ENCODE data around the gene SYTL4. TPM values are rescaled to one million over a fixed set of nuclear protein-coding genes. Genes with fewer than 3 reads are reported as not detected.

SYTL4 gene
- total RNA-seq, 1 donor from 2014 or later = 5.9 TPM

DNA sequence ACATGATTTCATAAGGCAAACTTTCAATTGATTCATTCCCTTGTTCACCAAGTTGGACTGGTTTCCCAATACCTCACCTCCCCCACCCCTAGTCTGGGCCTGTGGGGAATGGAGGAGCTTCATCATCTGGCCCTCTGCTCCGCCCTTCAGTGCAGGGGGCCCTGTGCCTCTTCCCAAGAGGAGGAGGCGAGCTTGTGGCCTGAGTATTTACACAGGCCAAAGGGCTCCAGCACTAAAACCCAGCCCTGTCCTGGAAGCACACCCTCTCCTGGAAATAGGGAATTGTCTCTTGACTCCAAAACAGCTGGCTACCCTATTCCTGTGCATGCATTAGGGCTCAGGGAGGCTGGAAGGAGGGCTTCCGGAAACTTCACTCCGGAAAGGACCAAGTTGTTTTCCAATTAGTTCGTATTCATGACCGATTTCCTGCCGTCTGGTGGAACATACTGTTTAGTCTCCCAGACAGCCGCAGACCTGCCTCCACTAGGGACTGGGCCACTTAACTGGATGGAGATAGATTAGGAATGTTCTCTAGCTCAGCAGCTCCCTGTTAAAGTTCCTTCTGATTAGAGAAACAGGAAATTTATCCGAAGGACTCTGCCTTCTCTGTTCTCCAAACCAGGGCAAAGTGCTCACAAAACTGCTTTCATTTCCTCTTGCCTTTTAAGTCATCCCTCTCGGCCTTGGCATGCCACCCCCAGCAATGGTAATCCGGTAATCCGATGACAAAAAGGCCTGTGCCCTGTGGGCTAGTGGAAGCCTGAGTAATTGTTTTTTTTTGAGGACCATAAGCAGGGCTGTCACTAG, 82.2 kb downstream of the SYTL4 start:
- no peaks in the 10 kb centered on the region for H3K9me3 Mint-ChIP-seq (ENCODE audit: low read depth)
- H3K36me3 Mint-ChIP-seq (ENCODE audit: low read depth) = no peaks in the 10 kb centered on the region
- TF ChIP-seq CTCF (IDR thresholded peaks at IDR 0.05) = peak; percentile 31
- no peak overlapping the region for H3K4me3 Mint-ChIP-seq (ENCODE audit: unreplicated experiment)
- DNase-seq (ENCODE audit: low spot score) = no peak
- peaks cover 51% of the 10 kb centered on the region for H3K4me1 Mint-ChIP-seq (ENCODE audit: low read depth)
- peak overlapping the region; percentile 97 for H3K27ac Mint-ChIP-seq (ENCODE audit: unreplicated experiment)
- no peaks in the 10 kb centered on the region for H3K27me3 Mint-ChIP-seq (ENCODE audit: low read depth)

GRCh38 chrX:100648458-100649417, 83.2 kb downstream of the SYTL4 start:
- H3K4me1 Mint-ChIP-seq (ENCODE audit: low read depth) = peaks cover 61% of the 10 kb centered on the region
- H3K36me3 Mint-ChIP-seq (ENCODE audit: low read depth) = no peaks in the 10 kb centered on the region
- DNase-seq (ENCODE audit: low spot score) = no peak
- TF ChIP-seq CTCF (IDR thresholded peaks at IDR 0.05) = no peak
- no peaks in the 10 kb centered on the region for H3K27me3 Mint-ChIP-seq (ENCODE audit: low read depth)
- H3K27ac Mint-ChIP-seq (ENCODE audit: unreplicated experiment) = peak overlapping the region; percentile 97
- H3K9me3 Mint-ChIP-seq (ENCODE audit: low read depth) = no peaks in the 10 kb centered on the region
- peak overlapping the region; percentile 24 for H3K4me3 Mint-ChIP-seq (ENCODE audit: unreplicated experiment)

DNA sequence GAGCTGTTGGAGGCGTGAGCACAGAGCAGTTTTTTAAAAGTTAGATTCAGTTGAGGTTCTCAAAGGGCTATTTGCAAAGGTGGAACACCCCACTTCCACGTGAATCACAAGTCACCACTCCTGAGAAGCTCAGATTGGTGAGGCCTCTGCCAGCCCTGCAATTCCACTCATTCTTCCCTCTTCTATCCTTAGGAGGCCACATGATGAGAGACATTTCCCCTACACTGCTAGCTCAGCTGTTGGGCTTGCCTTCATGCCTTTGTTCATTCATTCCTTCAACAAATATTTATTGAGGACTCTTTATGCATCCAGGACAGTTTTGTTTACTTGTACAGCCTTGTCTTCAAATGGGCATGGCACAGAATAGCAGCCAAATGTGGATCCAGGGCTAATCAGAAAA, 84.2 kb downstream of the SYTL4 start:
- Mint-ChIP-seq H3K4me3 (ENCODE audit: unreplicated experiment) (no peak overlapping the region), H3K27ac (ENCODE audit: unreplicated experiment) (peak overlapping the region; percentile 97), H3K4me1 (ENCODE audit: low read depth) (peaks cover 67% of the 10 kb centered on the region), H3K27me3 (ENCODE audit: low read depth) (no peaks in the 10 kb centered on the region), H3K36me3 (ENCODE audit: low read depth) (no peaks in the 10 kb centered on the region), H3K9me3 (ENCODE audit: low read depth) (no peaks in the 10 kb centered on the region)
- TF ChIP-seq CTCF (IDR thresholded peaks at IDR 0.05) = no peak
- no peak for DNase-seq (ENCODE audit: low spot score)

GRCh38 chrX:100647095-100647494, 84.8 kb downstream of the SYTL4 start:
- Mint-ChIP-seq H3K4me1 (ENCODE audit: low read depth) (peaks cover 69% of the 10 kb centered on the region), H3K9me3 (ENCODE audit: low read depth) (no peaks in the 10 kb centered on the region)
- DNase-seq (ENCODE audit: low spot score) = no peak

More at GRCh38 chrX:100647095-100647494, 84.8 kb downstream of the SYTL4 start:
- peak overlapping the region; percentile 97 for H3K27ac Mint-ChIP-seq (ENCODE audit: unreplicated experiment)
- no peak overlapping the region for H3K4me3 Mint-ChIP-seq (ENCODE audit: unreplicated experiment)
- peak; percentile 59 for TF ChIP-seq CTCF (IDR thresholded peaks at IDR 0.05)
- no peaks in the 10 kb centered on the region for H3K36me3 Mint-ChIP-seq (ENCODE audit: low read depth)
- H3K27me3 Mint-ChIP-seq (ENCODE audit: low read depth) = no peaks in the 10 kb centered on the region
